ENCODE data around the gene AUTS2. TPM values are rescaled to one million over a fixed set of nuclear protein-coding genes. Genes with fewer than 3 reads are reported as not detected.

The AUTS2 gene
- total and polyA plus RNA-seq, 9 of the 15 experiments (the other 6 are each of a cell fraction or from before 2014, with no cell fraction given), result 0.58 TPM; not detected in 8

DNA sequence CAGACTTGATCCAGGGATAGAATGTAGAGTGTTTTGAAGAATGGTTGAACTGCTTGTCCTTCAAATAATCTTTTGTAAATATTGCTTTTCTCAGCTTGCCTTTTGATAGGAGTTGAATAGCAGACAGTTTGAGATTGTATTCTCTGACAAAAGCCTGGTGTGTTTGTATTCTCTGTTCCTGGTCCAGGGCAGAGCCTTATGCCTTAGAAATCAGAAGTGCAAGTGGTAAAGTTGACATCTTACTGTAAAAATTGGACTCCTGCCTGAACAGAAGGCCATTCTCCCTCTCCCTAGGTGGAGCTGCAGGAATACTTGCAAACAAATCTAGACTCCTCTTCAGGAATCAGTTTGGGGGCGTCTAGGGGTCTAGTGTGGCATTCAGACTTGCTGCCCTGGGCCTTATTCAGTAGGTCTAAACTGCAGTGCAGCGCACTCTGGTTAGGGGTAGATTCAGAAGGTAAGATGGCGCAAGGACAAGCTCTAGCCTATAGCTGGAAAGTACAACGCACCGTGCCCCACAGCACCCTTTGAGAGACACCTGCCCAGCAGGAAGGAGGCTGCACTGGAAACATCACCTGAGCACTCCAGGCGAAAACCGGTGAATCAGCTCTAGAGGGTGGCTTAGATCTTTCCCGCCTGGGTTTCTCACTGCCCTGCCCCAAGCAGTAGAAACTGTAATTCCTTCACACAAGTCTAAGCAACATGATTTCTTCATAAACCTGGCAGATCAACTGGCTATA, 925.1 kb downstream of the AUTS2 start (continued):
- TF ChIP-seq, protein P1, sequence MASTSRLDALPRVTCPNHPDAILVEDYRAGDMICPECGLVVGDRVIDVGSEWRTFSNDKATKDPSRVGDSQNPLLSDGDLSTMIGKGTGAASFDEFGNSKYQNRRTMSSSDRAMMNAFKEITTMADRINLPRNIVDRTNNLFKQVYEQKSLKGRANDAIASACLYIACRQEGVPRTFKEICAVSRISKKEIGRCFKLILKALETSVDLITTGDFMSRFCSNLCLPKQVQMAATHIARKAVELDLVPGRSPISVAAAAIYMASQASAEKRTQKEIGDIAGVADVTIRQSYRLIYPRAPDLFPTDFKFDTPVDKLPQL (IDR thresholded peaks at IDR 0.05; ENCODE audit: extremely low read depth, insufficient read length), result no peak
- TF ChIP-seq, protein P2, sequence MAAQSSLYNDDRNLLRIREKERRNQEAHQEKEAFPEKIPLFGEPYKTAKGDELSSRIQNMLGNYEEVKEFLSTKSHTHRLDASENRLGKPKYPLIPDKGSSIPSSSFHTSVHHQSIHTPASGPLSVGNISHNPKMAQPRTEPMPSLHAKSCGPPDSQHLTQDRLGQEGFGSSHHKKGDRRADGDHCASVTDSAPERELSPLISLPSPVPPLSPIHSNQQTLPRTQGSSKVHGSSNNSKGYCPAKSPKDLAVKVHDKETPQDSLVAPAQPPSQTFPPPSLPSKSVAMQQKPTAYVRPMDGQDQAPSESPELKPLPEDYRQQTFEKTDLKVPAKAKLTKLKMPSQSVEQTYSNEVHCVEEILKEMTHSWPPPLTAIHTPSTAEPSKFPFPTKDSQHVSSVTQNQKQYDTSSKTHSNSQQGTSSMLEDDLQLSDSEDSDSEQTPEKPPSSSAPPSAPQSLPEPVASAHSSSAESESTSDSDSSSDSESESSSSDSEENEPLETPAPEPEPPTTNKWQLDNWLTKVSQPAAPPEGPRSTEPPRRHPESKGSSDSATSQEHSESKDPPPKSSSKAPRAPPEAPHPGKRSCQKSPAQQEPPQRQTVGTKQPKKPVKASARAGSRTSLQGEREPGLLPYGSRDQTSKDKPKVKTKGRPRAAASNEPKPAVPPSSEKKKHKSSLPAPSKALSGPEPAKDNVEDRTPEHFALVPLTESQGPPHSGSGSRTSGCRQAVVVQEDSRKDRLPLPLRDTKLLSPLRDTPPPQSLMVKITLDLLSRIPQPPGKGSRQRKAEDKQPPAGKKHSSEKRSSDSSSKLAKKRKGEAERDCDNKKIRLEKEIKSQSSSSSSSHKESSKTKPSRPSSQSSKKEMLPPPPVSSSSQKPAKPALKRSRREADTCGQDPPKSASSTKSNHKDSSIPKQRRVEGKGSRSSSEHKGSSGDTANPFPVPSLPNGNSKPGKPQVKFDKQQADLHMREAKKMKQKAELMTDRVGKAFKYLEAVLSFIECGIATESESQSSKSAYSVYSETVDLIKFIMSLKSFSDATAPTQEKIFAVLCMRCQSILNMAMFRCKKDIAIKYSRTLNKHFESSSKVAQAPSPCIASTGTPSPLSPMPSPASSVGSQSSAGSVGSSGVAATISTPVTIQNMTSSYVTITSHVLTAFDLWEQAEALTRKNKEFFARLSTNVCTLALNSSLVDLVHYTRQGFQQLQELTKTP (IDR thresholded peaks at IDR 0.05; ENCODE audit: low read depth in 1 of 2, partially characterized antibody in 2 of 2), result no peak
- no peak for TF ChIP-seq FIP1L1 (IDR thresholded peaks at IDR 0.05; ENCODE audit: low read depth, low read length, poor library complexity, severe bottlenecking)

DNA sequence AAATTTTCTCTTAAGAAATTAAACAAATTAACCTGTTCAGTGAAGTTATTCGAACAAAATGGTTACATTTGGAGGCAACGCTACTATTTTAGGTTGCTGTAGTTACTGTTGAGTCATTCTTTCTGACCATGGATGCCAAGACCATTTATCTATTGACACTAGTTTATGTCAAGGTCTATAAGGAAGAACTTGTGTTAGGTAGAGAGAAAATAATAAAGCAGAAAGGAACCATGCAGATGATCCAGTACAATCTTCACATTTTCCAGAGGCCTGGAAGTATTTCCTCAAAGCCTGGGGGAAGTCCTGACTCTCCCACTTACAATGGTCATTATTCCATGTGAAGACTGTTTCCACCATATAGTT, 925.7 kb downstream of the AUTS2 start:
- intact Hi-C loops (cut with micrococcal nuclease), result no loop called here

More for the DNA sequence above, 925.7 kb downstream of the AUTS2 start:
- in situ Hi-C loops (cut with MboI), result no loop called here
- no TSS peak for BruUV-seq (replicated peaks)
- no peak for DNase-seq (ENCODE audit: extremely low read depth in 1 of 4, low spot score in 3 of 4)
- ChIA-PET CTCF (ENCODE audit: low intra/inter-chr PET ratio) (no interaction called here), POLR2A (no interaction called here)
- TF ChIP-seq MTA1 (IDR thresholded peaks at IDR 0.05; ENCODE audit: borderline replicate concordance), result no peak
- Histone ChIP-seq H4K20me1 (replicated peaks; ENCODE audit: control insufficient read depth, insufficient read depth, low read length) (0 out of 2 replicates have a peak, but pooled peaks cover 2% of the 10 kb centered on the region), H3K36me3 (ENCODE audit: control insufficient read depth, insufficient read depth, low read length) (no peaks in the 10 kb centered on the region), H3K9me1 (ENCODE audit: control insufficient read depth, insufficient read depth, low read length) (no peaks in the 10 kb centered on the region), H3K4me3 (no peak overlapping the region), H3K4me2 (ENCODE audit: insufficient read depth, low read length) (no peak overlapping the region), H2AFZ (ENCODE audit: low read depth, low read length) (no peak overlapping the region), H3K79me2 (ENCODE audit: control insufficient read depth, insufficient read depth, low read length) (no peaks in the 10 kb centered on the region), H3K9me3 (replicated peaks; ENCODE audit: control insufficient read depth, insufficient read depth, low read depth, low read length) (no peaks in the 10 kb centered on the region), H3K27me3 (ENCODE audit: control insufficient read depth in 2 of 2, insufficient read depth in 2 of 2, low read length in 2 of 2) (no peaks in the 10 kb centered on the region; a peak in 1 of 5 replicates), H3K27ac (ENCODE audit: extremely low read depth, low read depth, low read length) (no peak overlapping the region), H3K9ac (ENCODE audit: insufficient read depth in 1 of 2, low read depth in 2 of 2, low read length in 2 of 2) (no peak overlapping the region), H3K4me1 (replicated peaks in 1 of 2; ENCODE audit: control insufficient read depth in 2 of 2, insufficient read depth in 2 of 2, low read length in 2 of 2) (no peaks in the 10 kb centered on the region)
- no peak for FAIRE-seq
- WGBS (ENCODE audit: insufficient coverage, low coverage, missing lambda C conversion rate), result 0% methylated on average over 2 of the region's 2 CpGs
- no peak for ATAC-seq
